Upper lobe of left lung (tissue), 4 donors: ENCODE results near the gene FBN3.

Experiments used
- POLR2AphosphoS5 ChIP-seq, 2 donors: sonication (generic); formaldehyde crosslinking; IDR thresholded peaks; one replicate each; pipeline ENCODE4 v1.5.1; 2017; ENCODE audit warnings: antibody characterized with exemption in 2 of 2
- TF ChIP-seq, protein P1 (sequence below), 6 experiments: fragments of 450-650 bp in 4 of 6; fragments of 200-600 bp in 2 of 6; sonication (generic) in 2 of 6; IDR thresholded peaks; one replicate each; pipeline ENCODE4 v1.5.1; 2016 to 2019; ENCODE audit warnings: antibody characterized with exemption in 6 of 6

GRCh38 chr19:8147582-8147978, 1.8 kb downstream of the FBN3 start:
- TF ChIP-seq, protein P1, sequence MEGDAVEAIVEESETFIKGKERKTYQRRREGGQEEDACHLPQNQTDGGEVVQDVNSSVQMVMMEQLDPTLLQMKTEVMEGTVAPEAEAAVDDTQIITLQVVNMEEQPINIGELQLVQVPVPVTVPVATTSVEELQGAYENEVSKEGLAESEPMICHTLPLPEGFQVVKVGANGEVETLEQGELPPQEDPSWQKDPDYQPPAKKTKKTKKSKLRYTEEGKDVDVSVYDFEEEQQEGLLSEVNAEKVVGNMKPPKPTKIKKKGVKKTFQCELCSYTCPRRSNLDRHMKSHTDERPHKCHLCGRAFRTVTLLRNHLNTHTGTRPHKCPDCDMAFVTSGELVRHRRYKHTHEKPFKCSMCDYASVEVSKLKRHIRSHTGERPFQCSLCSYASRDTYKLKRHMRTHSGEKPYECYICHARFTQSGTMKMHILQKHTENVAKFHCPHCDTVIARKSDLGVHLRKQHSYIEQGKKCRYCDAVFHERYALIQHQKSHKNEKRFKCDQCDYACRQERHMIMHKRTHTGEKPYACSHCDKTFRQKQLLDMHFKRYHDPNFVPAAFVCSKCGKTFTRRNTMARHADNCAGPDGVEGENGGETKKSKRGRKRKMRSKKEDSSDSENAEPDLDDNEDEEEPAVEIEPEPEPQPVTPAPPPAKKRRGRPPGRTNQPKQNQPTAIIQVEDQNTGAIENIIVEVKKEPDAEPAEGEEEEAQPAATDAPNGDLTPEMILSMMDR (IDR thresholded peaks at IDR 0.05) = no peak
- TF ChIP-seq POLR2AphosphoS5 (IDR thresholded peaks at IDR 0.05) = no peak
